ENCODE results near the gene RAI14.
"Not testable (repeated sequence)": the region's sequence is repeated elsewhere in the genome, so short reads cannot be mapped to it uniquely, and the experiment has no call there.

Gene RAI14

GRCh38 chr5:34701442-34701841 lies 45.3 kb downstream of the RAI14 start:
- not testable (repeated sequence) for DNase-seq

- DNase-seq = no peak
Measured at GRCh38 chr5:34703767-34704713, 47.9 kb downstream of the RAI14 start.

GRCh38 chr5:34706084-34706483 lies 50.0 kb downstream of the RAI14 start:
- no peak for DNase-seq

GRCh38 chr5:34707451-34708107 lies 51.5 kb downstream of the RAI14 start:
- no peak for DNase-seq

DNA sequence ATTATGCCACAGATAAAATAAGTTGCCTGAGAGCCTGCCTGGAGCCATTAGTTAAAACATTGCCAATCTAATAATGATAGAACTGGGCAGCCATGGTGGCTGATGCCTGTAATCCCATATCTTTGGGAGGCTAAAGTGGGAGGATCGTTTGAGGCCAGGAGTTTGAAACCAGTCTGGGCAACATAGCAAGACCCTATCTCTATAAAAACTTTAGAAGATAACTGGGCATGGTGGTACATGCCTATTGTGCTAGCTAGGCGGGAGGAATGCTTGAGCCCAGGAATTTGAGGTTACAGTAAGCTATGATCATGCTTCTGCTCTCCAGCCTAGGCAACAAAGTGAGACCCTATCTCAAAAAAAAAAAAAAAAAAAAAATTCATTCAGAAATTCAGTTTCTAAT lies 52.6 kb downstream of the RAI14 start:
- no peak for DNase-seq

- DNase-seq = no peak
Measured at GRCh38 chr5:34709861-34710673, 53.9 kb downstream of the RAI14 start.

GRCh38 chr5:34712565-34712964 lies 56.4 kb downstream of the RAI14 start:
- DNase-seq = no peak

DNA sequence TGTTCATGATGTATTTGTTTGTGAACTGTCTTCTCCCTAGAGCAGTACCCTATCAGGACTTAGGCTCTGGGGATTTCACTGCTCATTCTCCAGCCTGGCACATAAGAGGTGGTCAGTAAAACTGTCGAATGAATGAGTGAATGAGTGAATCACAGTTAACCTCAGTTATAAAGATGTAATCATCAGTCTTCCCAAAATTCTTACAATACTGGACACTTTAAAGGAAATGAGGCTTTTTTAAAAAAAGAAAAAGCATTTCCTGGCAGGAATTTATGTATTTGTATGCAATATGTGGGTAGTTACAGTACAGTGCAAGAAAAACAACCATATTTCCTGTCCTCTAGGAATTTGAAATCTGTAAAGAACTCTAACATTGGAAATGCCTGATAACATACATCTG lies 59.6 kb downstream of the RAI14 start:
- DNase-seq = no peak

DNA sequence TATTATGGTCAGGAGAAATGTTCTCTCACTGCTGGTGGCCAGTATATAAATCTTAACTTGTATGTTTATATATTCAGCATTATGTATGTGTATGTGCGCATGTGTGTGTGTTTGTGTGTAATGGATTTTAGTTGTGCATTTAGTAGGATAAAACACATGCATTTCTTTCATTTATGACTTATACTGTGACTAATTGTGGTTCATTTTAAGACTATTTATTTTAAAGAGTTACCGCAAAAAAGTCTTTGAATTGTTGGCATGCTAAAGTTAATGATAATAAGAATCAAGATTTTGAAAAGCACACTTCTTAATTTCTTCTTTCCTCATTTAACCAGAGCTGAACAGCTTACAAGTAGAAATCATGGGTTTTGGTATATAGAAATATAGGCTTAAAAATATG lies 60.9 kb downstream of the RAI14 start:
- no peak for DNase-seq

- DNase-seq = no peak
Measured at GRCh38 chr5:34717426-34718327, 61.5 kb downstream of the RAI14 start.

- no peak for DNase-seq
Measured at GRCh38 chr5:34718516-34718915, 62.4 kb downstream of the RAI14 start.

DNA sequence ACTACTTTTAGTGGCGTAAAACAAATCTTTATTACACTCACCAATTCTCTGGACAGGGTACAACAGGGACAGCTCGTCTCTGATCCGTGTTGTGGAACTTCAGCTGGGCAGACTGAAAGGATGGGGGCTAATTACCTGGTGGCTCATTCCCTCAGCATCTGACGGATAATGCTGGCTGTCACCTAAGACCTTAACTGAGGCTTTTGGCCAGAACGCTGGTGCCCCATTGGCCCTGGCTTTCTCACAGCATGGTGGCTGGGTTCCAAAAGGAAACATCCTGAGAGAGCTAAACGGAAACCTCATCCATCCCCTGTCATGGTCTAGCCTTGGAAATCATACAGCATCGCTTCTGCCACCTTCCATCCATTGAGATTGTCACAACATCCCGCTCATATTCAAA lies 62.9 kb downstream of the RAI14 start:
- DNase-seq = no peak

DNA sequence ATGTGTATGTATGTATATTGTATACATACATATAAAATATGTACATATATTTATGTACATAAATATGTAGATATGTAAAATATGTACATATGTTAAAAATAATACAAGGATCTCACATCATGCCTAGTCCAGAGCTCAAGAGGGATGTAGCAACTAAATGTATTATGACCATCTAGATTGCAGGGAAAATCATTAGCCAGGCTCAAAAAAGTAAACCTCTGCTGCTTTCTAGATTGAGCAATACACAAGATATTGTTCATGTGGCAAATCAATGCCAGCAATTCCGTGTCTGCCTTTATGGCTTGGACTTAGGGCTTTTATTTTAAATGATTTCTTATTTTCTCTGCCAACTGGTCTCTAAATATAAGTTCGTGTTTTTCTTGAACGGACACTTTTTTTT lies 65.2 kb downstream of the RAI14 start:
- DNase-seq = no peak

GRCh38 chr5:34722183-34722582 lies 66.1 kb downstream of the RAI14 start:
- no peak for DNase-seq

- no peak for DNase-seq
Measured at GRCh38 chr5:34724741-34725140, 68.6 kb downstream of the RAI14 start.

GRCh38 chr5:34727166-34727749 lies 71.1 kb downstream of the RAI14 start:
- not testable (repeated sequence) for DNase-seq

DNA sequence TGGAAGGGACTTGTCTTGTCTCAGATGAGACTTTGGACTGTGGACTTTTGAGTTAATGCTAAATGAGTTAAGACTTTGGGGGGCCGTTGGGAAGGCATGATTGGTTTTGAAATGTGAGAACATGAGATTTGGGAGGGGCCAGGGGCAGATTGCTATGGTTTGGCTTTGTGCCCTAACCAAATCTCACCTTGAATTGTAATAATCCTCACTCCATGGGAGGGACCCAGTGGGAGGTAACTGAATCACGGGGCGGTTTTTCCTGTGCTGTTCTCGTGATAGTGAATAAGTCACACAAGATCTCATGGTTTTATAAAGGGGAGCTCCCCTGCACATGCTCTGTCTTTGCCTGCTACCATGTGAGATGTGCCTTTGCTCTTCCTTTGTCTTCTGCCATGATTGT lies 72.1 kb downstream of the RAI14 start:
- no peak for DNase-seq

GRCh38 chr5:34731435-34732232 lies 75.5 kb downstream of the RAI14 start:
- DNase-seq = no peak

DNA sequence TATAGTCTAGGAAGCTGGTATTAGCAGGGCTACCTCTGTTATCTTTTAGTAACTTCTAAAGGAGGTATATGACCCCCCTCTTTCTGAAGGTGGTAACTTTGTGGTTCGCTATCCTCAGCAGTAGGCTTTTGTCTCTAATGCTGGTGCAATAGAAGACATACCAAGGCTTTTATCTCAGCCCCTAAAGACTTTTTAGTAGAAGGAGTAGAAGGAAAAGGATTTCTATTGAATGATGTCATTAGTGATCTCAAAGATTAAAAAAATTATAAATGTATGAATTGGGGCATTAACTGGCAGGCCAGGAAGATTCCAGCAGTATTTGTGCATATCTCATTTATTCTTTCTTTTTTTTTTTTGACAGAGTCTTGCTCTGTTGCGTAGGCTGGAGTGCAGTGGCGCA lies 78.2 kb downstream of the RAI14 start:
- DNase-seq = no peak

DNA sequence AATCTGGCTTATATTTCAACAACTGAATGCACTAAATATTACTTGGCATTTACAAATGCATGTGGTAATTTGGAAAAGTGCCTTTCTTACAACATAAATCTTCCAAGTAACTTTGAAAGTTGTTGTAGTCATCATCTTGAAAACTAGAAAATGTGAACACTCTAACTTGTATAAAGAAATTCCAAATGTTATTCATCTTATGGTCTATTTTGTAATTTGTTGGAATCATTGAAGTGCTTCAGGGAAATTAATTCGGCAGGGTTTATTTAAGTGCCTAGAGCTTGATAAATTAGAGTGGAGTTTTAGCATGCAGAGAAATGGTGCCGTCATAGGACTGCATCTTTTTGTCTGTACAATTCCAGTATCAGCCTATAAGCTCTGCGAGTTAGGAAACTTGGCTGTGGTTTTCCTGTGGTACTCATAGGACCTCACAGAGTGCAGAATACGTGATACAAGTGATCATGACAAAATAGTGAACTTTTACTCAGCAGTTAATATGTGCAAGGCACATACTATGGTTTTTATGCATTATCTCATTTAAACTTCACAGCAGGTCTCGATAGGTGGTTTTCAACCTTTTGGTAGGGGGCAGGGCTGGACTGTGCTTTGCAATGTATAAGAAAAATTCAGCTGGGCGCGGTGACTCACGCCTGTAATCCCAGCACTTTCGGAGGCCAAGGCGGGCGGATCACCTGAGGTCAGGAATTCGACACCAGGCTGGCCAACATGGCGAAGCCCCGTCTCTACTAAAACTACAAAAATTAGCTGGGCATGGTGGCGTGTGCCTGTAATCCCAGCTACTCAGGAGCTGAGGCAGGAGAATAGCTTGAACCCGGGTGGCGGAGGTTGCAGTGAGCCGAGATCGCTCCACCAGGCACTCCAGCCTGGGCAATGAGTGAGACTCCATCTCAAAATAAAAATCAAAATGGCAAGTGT lies 79.6 kb downstream of the RAI14 start:
- DNase-seq = no peak

All from stimulated activated CD4-positive, alpha-beta T cell treated with anti-CD3 and anti-CD28 coated beads, Interleukin-2, amount 100 ng/mL, for 48 hours (primary cell).